DOHH2 (cell line): ENCODE data around the gene ZNF695.

Source experiments
- H3F3A ChIP-seq: fragments of 200-600 bp; sonication (generic), shearing (Covaris generic); 2 replicates; pipeline ENCODE4 v1.6.0; 2016; ENCODE audit warnings: antibody characterized with exemption, mild to moderate bottlenecking; ENCODE audit not compliant: control insufficient read depth, insufficient read depth
- H3K27ac ChIP-seq: fragments of 200-600 bp; sonication (generic); 2 replicates; pipeline ENCODE4 v1.5.1; 2014; ENCODE audit warnings: low read depth, mild to moderate bottlenecking, low read length, moderate library complexity
- H3K27me3 ChIP-seq: fragments of 200-600 bp; sonication (generic); 2 replicates; pipeline ENCODE4 v1.6.1; 2014; ENCODE audit warnings: mild to moderate bottlenecking, low read length, mixed read lengths; ENCODE audit not compliant: control insufficient read depth
- H3K36me3 ChIP-seq: fragments of 200-600 bp; sonication (generic); 2 replicates; pipeline ENCODE4 v1.6.1; 2014; ENCODE audit warnings: mild to moderate bottlenecking, low read length, moderate library complexity, mixed read lengths; ENCODE audit not compliant: control insufficient read depth
- H3K4me1 ChIP-seq: fragments of 200-600 bp; sonication (generic); 2 replicates; pipeline ENCODE4 v1.6.1; 2014; ENCODE audit warnings: mild to moderate bottlenecking, low read length, mixed read lengths; ENCODE audit not compliant: control insufficient read depth
- H3K4me2 ChIP-seq: fragments of 200-600 bp; sonication (generic); 2 replicates; pipeline ENCODE4 v1.6.0; 2014; ENCODE audit warnings: mild to moderate bottlenecking, low read length, moderate library complexity
- H3K4me3 ChIP-seq: fragments of 200-600 bp; sonication (generic); 2 replicates; pipeline ENCODE4 v1.5.1; 2014; ENCODE audit warnings: mild to moderate bottlenecking, low read length, mixed read lengths
- H3K79me2 ChIP-seq: fragments of 200-600 bp; sonication (generic); 2 replicates; pipeline ENCODE4 v1.6.1; 2014; ENCODE audit warnings: mild to moderate bottlenecking, low read length, mixed read lengths; ENCODE audit not compliant: control insufficient read depth
- H3K9me2 ChIP-seq: fragments of 200-600 bp; sonication (generic); replicated peaks from 2 replicates; pipeline ENCODE4 v1.6.1; 2014; ENCODE audit warnings: mild to moderate bottlenecking, low read length, mixed read lengths; ENCODE audit not compliant: control insufficient read depth
- H3K9me3 ChIP-seq: fragments of 200-600 bp; sonication (generic); 2 replicates; pipeline ENCODE4 v1.6.1; 2014; ENCODE audit warnings: antibody characterized with exemption, low read length, mixed read lengths; ENCODE audit not compliant: control insufficient read depth, insufficient read depth
- H4K20me1 ChIP-seq: fragments of 200-600 bp; sonication (generic); 2 replicates; pipeline ENCODE4 v1.6.0; 2014; ENCODE audit warnings: low read depth, mild to moderate bottlenecking, antibody characterized with exemption, low read length, moderate library complexity; ENCODE audit not compliant: control insufficient read depth, insufficient read depth
- EZH2phosphoT487 ChIP-seq: fragments of 200-600 bp; sonication (generic); IDR thresholded peaks from 2 replicates; pipeline ENCODE4 v1.6.1; 2017; ENCODE audit warnings: borderline replicate concordance, mild to moderate bottlenecking, antibody characterized with exemption, low read length, moderate library complexity, mixed read lengths
- TF ChIP-seq, protein P1 (sequence below): fragments of 200-600 bp; sonication (generic); IDR thresholded peaks from one replicate; pipeline ENCODE4 v1.5.1; 2014; ENCODE audit warnings: antibody characterized with exemption, mild to moderate bottlenecking, low read depth, low read length; ENCODE audit not compliant: poor library complexity, severe bottlenecking

ZNF695 gene

DNA sequence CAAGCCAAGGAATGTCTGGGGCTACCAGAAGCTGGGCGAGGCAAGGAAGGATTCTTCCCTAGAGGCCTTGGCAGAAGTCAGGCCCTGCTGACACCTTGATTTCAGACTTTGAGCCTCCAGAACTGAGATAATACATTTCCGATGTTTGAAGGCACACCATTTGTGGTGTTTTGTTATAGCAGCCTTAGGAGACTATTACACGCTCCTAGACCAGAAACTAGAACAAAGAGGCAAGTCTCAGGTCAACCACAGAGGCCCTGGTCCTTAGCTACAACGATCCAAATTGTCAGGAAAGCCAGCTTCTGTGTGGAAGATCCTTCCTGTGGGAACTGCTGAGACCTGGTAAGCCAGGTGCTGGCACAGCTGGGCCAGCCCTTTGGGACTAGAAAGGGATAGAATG, 56.4 kb downstream of the ZNF695 start:
- H3K79me2 ChIP-seq: no peaks in the 10 kb centered on the region
- H3K4me1 ChIP-seq: peaks cover 14% of the 10 kb centered on the region
- H3K4me3 ChIP-seq: no peak overlapping the region
- no peaks in the 10 kb centered on the region for H3K27me3 ChIP-seq
- no peak overlapping the region for H3K27ac ChIP-seq
- H3K4me2 ChIP-seq: no peak overlapping the region
- no peaks in the 10 kb centered on the region for H3K36me3 ChIP-seq
- TF ChIP-seq EZH2phosphoT487: no peak
- TF ChIP-seq, protein P1, sequence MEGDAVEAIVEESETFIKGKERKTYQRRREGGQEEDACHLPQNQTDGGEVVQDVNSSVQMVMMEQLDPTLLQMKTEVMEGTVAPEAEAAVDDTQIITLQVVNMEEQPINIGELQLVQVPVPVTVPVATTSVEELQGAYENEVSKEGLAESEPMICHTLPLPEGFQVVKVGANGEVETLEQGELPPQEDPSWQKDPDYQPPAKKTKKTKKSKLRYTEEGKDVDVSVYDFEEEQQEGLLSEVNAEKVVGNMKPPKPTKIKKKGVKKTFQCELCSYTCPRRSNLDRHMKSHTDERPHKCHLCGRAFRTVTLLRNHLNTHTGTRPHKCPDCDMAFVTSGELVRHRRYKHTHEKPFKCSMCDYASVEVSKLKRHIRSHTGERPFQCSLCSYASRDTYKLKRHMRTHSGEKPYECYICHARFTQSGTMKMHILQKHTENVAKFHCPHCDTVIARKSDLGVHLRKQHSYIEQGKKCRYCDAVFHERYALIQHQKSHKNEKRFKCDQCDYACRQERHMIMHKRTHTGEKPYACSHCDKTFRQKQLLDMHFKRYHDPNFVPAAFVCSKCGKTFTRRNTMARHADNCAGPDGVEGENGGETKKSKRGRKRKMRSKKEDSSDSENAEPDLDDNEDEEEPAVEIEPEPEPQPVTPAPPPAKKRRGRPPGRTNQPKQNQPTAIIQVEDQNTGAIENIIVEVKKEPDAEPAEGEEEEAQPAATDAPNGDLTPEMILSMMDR: no peak
- H3K9me2 ChIP-seq: no peaks in the 10 kb centered on the region
- H4K20me1 ChIP-seq: no peaks in the 10 kb centered on the region
- no peaks in the 10 kb centered on the region for H3K9me3 ChIP-seq
- no peaks in the 10 kb centered on the region for H3F3A ChIP-seq

DNA sequence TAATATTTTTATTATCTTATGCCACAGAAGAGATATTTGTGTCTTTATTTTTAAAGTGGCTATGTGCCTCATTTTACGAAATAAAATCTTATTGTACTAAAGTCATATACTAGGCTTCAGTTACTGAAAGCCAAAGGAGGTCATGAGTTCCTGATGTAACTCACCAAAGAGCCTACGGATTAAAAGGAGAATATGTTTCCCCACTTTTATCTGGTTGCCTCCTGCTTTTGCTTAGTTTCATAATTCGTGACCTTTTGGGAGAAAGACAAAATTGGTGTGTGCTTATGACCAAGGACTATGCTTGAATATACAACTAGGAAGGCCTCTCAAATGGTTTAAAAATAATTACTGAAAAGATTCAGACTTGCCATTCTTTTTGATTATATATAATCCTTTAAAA, 57.9 kb downstream of the ZNF695 start:
- no peaks in the 10 kb centered on the region for H4K20me1 ChIP-seq
- no peak overlapping the region for H3K4me2 ChIP-seq
- no peaks in the 10 kb centered on the region for H3K36me3 ChIP-seq
- H3K9me2 ChIP-seq: no peaks in the 10 kb centered on the region
- H3K4me3 ChIP-seq: no peak overlapping the region
- H3F3A ChIP-seq: no peaks in the 10 kb centered on the region
- TF ChIP-seq EZH2phosphoT487: no peak
- TF ChIP-seq, protein P1: no peak
- H3K4me1 ChIP-seq: peaks cover 14% of the 10 kb centered on the region
- no peaks in the 10 kb centered on the region for H3K79me2 ChIP-seq
- H3K27me3 ChIP-seq: no peaks in the 10 kb centered on the region
- no peaks in the 10 kb centered on the region for H3K9me3 ChIP-seq
- H3K27ac ChIP-seq: no peak overlapping the region

DNA sequence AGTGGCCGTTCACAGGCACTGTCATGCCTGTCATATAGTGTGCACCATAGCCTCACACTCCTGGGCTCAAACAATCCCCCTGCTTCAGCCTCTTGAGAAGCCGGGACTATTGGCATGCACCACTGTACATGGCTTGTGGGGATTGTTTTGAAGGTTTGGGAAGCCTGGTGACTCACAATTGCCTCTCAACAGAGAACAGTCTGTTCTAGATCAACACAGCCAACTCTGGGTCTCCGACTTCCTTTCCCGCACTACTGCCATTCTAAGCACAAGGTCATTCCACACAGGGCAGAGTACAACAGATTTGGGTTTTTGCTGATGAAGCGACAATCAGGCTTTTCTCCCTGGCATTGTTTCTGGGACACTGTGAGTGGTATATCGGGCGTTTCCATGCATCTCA, 60.6 kb downstream of the ZNF695 start:
- Histone ChIP-seq H3K9me3 (no peaks in the 10 kb centered on the region), H3K4me2 (no peak overlapping the region), H3K27me3 (no peaks in the 10 kb centered on the region), H3K9me2 (no peaks in the 10 kb centered on the region), H3K4me1 (peaks cover 14% of the 10 kb centered on the region), H3F3A (no peaks in the 10 kb centered on the region), H3K79me2 (no peaks in the 10 kb centered on the region), H3K27ac (no peak overlapping the region), H3K4me3 (no peak overlapping the region), H4K20me1 (no peaks in the 10 kb centered on the region), H3K36me3 (no peaks in the 10 kb centered on the region)
- no peak for TF ChIP-seq EZH2phosphoT487
- TF ChIP-seq, protein P1: no peak

DNA sequence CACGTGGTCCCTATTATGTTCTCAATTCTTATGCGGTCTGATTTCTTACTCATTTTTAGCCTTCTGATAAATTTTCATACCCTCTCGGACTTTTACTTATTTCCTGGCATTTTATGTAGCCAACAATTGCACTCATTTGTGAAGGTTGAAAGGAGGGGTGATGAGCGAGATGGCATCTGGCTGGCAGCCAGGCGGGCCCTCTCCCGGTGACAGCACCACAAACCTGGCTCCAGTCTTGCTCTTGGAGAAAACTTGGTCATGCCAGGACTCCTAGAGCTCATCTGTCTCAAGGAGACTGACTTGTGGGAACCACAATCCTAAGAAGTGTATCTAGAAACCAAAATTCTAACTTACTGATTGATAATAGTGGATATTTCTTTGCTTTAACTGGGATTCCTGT, 61.5 kb downstream of the ZNF695 start:
- Histone ChIP-seq H3K4me2 (no peak overlapping the region), H3K4me1 (peaks cover 14% of the 10 kb centered on the region), H3K9me3 (no peaks in the 10 kb centered on the region), H3K27ac (no peak overlapping the region), H3F3A (no peaks in the 10 kb centered on the region), H3K79me2 (no peaks in the 10 kb centered on the region), H3K4me3 (no peak overlapping the region), H3K27me3 (no peaks in the 10 kb centered on the region), H3K9me2 (no peaks in the 10 kb centered on the region), H4K20me1 (no peaks in the 10 kb centered on the region), H3K36me3 (no peaks in the 10 kb centered on the region)
- TF ChIP-seq, protein P1: no peak
- TF ChIP-seq EZH2phosphoT487: no peak
